NCI-H1436 (cell line): ENCODE data around the gene ERICH2.

Experiments used
- DNase-seq: peaks from one replicate; lab custom pipeline; 2025; lab: John Stamatoyannopoulos, UW

ERICH2 gene

DNA sequence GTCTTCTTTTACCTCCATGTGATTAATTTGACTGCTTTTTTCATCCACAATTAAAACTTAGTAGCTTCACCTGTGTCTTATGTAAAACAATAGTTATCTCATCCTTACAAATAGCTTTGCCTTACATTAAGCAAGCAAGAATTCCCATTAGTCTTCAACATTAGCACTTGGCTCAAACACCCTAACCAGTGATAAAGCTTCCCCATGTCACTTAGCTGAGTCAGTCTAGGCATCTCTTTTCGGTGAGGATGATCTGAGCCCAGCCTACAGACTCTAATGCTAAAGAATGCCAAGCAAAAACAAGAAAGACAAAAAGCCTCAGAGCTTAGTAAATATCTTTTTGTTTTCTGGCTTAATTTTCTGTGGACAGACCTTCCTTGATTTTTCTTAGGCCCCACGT lies 72.6 kb downstream of the ERICH2 start:
- DNase-seq: no peak

DNA sequence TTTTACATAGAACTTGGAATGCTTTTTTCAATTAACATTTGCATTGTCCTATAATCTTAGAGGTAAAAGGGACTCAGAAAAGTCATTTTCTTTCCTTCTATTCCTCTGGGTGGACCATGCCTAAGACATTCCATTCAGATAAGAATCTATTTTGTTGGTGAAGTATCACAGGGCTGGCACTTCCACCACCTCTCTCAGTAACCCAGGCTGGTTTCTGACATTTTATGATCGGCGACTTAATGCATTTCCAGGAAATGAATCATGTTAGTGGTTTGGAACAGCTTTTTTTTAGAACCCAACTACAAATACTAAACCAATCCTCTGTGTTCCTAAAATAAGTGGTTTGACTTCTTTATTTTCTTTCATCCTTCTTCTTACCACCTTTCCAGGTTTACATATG lies 73.5 kb downstream of the ERICH2 start:
- DNase-seq: no peak

DNA sequence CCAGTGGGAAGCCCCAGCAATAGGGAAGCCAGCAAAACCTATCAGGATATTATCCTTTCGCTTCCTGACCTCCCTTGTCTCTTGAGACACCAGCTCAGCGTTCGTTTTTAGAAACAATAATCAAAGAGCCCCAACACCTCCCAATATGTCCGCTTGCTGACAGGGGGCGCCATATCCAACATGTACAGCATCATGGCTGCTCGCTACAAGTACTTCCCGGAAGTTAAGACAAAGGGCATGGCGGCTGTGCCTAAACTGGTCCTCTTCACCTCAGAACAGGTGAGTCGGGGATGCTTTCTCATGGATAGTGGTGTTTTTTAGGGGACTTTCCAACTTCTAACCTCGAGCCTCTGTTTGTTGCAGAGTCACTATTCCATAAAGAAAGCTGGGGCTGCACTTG lies 75.2 kb downstream of the ERICH2 start:
- DNase-seq: no peak

DNA sequence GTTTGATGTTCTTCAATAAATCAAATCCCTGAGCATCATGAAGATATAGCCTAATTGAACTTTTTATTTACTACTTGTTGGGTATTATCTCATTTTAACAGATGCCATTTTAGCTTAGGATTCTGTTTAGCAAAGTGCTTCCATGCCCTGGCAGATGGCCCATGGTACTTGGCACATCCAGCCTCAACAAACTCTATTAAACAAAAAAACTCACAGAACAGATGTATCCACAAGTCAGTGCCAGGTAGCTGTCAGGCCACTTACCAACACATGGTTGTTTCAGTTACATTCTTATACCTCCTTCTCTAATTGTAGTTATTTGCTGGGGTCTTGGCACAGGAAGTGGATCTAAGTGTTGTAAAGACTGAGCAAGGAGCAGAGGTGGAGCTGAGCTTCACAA lies 76.1 kb downstream of the ERICH2 start:
- DNase-seq: no peak

DNA sequence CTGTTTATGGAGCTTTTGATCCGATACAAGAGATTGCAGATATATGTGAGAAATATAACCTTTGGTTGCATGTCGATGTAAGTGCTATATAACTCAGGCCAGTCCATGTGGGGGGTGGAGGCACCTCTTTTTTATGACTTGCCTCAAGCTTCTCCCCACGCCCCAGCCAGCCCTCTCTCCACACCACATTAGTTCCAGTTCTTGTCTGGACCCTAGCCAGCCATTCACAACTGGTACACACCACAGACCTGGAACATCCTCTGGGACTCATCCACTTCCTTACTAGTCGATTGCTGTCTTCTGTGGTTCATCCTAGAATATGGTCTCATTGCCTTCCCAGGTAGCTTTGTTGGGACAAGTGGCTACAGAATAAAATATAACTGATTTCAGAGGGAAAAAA lies 77.5 kb downstream of the ERICH2 start:
- no peak for DNase-seq
